Ascending aorta (tissue), 2 donors: ENCODE results near the gene GRID2. TPM values are rescaled to one million over a fixed set of nuclear protein-coding genes. Genes with fewer than 3 reads are reported as not detected.

Experiments
- DNase-seq, 2 donors: peaks; one replicate each; pipeline ENCODE4 v3.0.0-alpha.2; 2019; ENCODE audit warnings: low spot score in 2 of 2
- H3K27ac ChIP-seq, 2 donors: fragments of 200-600 bp; sonication (generic); one replicate each; pipeline ENCODE4 v1.5.1; 2016 to 2017; ENCODE audit warnings: mild to moderate bottlenecking in 1 of 2
- H3K27me3 ChIP-seq: fragments of 200-600 bp; sonication (generic); one replicate; pipeline ENCODE4 v1.5.1; 2017
- H3K36me3 ChIP-seq, 2 donors: fragments of 200-600 bp; sonication (generic); one replicate each; pipeline ENCODE4 v1.5.1; 2016
- H3K4me1 ChIP-seq, 2 donors: fragments of 200-600 bp; sonication (generic); one replicate each; pipeline ENCODE4 v1.5.1; 2016 to 2017; ENCODE audit warnings: mild to moderate bottlenecking in 1 of 2
- H3K4me3 ChIP-seq, 2 donors: fragments of 200-600 bp; sonication (generic); one replicate each; pipeline ENCODE4 v1.5.1; 2016 to 2017; ENCODE audit warnings: mild to moderate bottlenecking in 1 of 2
- H3K9me3 ChIP-seq, 2 donors: fragments of 200-600 bp; sonication (generic); one replicate each; pipeline ENCODE4 v1.5.1; 2016
- CTCF ChIP-seq, 3 experiments: fragments of 200-600 bp in 2 of 3; fragments of 450-650 bp in 1 of 3; sonication (generic) in 2 of 3; IDR thresholded peaks; one replicate each; pipeline ENCODE4 v1.5.1; 2016 to 2019; ENCODE audit warnings: antibody characterized with exemption in 3 of 3, mild to moderate bottlenecking in 1 of 3, moderate library complexity in 1 of 3
- intact Hi-C: fragments of 100-400 bp; cut with DNase I; formaldehyde crosslinking; loops from one replicate; pipeline ENCODE4 v1.15.1; 2023
- total RNA-seq: library from RNA; depleted of rRNA; stranded (reverse); fragments of >200 nt; gene quantifications from one replicate; pipeline ENCODE4 v1.1.0, GENCODE V29; 2016

The GRID2 gene
- total RNA-seq, 1 donor from 2014 or later = not detected

GRCh38 chr4:93303440-93303839 lies 999.7 kb downstream of the GRID2 start:
- no peak overlapping the region for H3K4me3 ChIP-seq
- no peaks in the 10 kb centered on the region for H3K4me1 ChIP-seq
- no peak for TF ChIP-seq CTCF (IDR thresholded peaks at IDR 0.05)
- no peak overlapping the region for H3K27ac ChIP-seq
- no peaks in the 10 kb centered on the region for H3K9me3 ChIP-seq
- DNase-seq = no peak
- intact Hi-C loops = no loop called here
- H3K36me3 ChIP-seq = no peaks in the 10 kb centered on the region
- no peaks in the 10 kb centered on the region for H3K27me3 ChIP-seq

GRCh38 chr4:93312299-93312698 lies 1008.5 kb downstream of the GRID2 start:
- Histone ChIP-seq H3K36me3 (no peaks in the 10 kb centered on the region), H3K9me3 (no peaks in the 10 kb centered on the region), H3K27me3 (no peaks in the 10 kb centered on the region), H3K27ac (no peak overlapping the region), H3K4me3 (no peak overlapping the region), H3K4me1 (no peaks in the 10 kb centered on the region)
- DNase-seq = no peak
- TF ChIP-seq CTCF (IDR thresholded peaks at IDR 0.05) = no peak
- intact Hi-C loops = no loop called here

GRCh38 chr4:93313197-93313596 lies 1009.4 kb downstream of the GRID2 start:
- no peaks in the 10 kb centered on the region for H3K36me3 ChIP-seq
- no peaks in the 10 kb centered on the region for H3K4me1 ChIP-seq
- intact Hi-C loops = no loop called here
- no peak for DNase-seq
- H3K27me3 ChIP-seq = no peaks in the 10 kb centered on the region
- no peak overlapping the region for H3K4me3 ChIP-seq
- no peaks in the 10 kb centered on the region for H3K9me3 ChIP-seq
- no peak overlapping the region for H3K27ac ChIP-seq
- TF ChIP-seq CTCF (IDR thresholded peaks at IDR 0.05) = no peak

GRCh38 chr4:93317057-93317456 lies 1013.3 kb downstream of the GRID2 start:
- no peaks in the 10 kb centered on the region for H3K36me3 ChIP-seq

GRCh38 chr4:93317561-93317960 lies 1013.8 kb downstream of the GRID2 start:
- H3K36me3 ChIP-seq = no peaks in the 10 kb centered on the region

More at GRCh38 chr4:93317057-93317456, 1013.3 kb downstream of the GRID2 start:
- no peak overlapping the region for H3K27ac ChIP-seq
- intact Hi-C loops = no loop called here
- TF ChIP-seq CTCF (IDR thresholded peaks at IDR 0.05) = no peak
- H3K27me3 ChIP-seq = no peaks in the 10 kb centered on the region
- no peak overlapping the region for H3K4me3 ChIP-seq
- no peak for DNase-seq
- H3K9me3 ChIP-seq = no peaks in the 10 kb centered on the region
- no peaks in the 10 kb centered on the region for H3K4me1 ChIP-seq

More at GRCh38 chr4:93317561-93317960, 1013.8 kb downstream of the GRID2 start:
- Histone ChIP-seq H3K27me3 (no peaks in the 10 kb centered on the region), H3K9me3 (no peaks in the 10 kb centered on the region), H3K4me1 (no peaks in the 10 kb centered on the region), H3K27ac (no peak overlapping the region), H3K4me3 (no peak overlapping the region)
- DNase-seq = no peak
- intact Hi-C loops = no loop called here
- no peak for TF ChIP-seq CTCF (IDR thresholded peaks at IDR 0.05)
